DOHH2 (cell line): ENCODE data around the gene PCNX2.

ENCODE experiments used
- EZH2phosphoT487 ChIP-seq: fragments of 200-600 bp; sonication (generic); IDR thresholded peaks from 2 replicates; pipeline ENCODE4 v1.6.1; 2017; ENCODE audit warnings: borderline replicate concordance, mild to moderate bottlenecking, antibody characterized with exemption, low read length, moderate library complexity, mixed read lengths
- TF ChIP-seq, protein P1 (sequence below): fragments of 200-600 bp; sonication (generic); IDR thresholded peaks from one replicate; pipeline ENCODE4 v1.5.1; 2014; ENCODE audit warnings: antibody characterized with exemption, mild to moderate bottlenecking, low read depth, low read length; ENCODE audit not compliant: poor library complexity, severe bottlenecking

DNA sequence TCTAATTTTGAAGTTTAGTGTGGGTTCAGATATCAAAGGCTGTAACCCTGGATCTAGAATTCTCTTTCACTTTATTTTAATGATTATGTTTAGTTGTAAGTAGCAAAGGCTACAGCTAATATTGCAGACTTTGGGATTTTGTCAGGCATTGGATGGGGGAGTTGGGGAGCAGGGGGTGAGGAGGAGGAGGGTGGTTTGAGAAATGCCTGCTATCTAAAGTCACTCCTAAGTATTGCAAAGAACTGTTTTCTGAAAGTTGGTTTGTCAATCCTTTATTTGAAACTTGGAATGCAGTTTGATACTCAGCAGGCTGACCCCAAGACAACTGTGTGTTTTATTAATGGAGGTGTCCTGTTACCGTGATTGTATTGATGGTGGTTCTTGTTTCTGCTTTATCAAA is 343.9 kb downstream of the PCNX2 start:
- TF ChIP-seq, protein P1, sequence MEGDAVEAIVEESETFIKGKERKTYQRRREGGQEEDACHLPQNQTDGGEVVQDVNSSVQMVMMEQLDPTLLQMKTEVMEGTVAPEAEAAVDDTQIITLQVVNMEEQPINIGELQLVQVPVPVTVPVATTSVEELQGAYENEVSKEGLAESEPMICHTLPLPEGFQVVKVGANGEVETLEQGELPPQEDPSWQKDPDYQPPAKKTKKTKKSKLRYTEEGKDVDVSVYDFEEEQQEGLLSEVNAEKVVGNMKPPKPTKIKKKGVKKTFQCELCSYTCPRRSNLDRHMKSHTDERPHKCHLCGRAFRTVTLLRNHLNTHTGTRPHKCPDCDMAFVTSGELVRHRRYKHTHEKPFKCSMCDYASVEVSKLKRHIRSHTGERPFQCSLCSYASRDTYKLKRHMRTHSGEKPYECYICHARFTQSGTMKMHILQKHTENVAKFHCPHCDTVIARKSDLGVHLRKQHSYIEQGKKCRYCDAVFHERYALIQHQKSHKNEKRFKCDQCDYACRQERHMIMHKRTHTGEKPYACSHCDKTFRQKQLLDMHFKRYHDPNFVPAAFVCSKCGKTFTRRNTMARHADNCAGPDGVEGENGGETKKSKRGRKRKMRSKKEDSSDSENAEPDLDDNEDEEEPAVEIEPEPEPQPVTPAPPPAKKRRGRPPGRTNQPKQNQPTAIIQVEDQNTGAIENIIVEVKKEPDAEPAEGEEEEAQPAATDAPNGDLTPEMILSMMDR: no peak
- TF ChIP-seq EZH2phosphoT487: no peak
